NCI-H1417 treated with DMSO at 0.1 percent for 48 hours (cell line): ENCODE measurements around the gene ZNF512.
"Not testable (repeated sequence)": the region's sequence is repeated elsewhere in the genome, so short reads cannot be mapped to it uniquely, and the experiment has no call there.

Source experiments
- DNase-seq: peaks from one replicate; lab custom pipeline; 2025; lab: John Stamatoyannopoulos, UW

The ZNF512 gene, protein sequence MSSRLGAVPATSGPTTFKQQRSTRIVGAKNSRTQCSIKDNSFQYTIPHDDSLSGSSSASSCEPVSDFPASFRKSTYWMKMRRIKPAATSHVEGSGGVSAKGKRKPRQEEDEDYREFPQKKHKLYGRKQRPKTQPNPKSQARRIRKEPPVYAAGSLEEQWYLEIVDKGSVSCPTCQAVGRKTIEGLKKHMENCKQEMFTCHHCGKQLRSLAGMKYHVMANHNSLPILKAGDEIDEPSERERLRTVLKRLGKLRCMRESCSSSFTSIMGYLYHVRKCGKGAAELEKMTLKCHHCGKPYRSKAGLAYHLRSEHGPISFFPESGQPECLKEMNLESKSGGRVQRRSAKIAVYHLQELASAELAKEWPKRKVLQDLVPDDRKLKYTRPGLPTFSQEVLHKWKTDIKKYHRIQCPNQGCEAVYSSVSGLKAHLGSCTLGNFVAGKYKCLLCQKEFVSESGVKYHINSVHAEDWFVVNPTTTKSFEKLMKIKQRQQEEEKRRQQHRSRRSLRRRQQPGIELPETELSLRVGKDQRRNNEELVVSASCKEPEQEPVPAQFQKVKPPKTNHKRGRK

DNA sequence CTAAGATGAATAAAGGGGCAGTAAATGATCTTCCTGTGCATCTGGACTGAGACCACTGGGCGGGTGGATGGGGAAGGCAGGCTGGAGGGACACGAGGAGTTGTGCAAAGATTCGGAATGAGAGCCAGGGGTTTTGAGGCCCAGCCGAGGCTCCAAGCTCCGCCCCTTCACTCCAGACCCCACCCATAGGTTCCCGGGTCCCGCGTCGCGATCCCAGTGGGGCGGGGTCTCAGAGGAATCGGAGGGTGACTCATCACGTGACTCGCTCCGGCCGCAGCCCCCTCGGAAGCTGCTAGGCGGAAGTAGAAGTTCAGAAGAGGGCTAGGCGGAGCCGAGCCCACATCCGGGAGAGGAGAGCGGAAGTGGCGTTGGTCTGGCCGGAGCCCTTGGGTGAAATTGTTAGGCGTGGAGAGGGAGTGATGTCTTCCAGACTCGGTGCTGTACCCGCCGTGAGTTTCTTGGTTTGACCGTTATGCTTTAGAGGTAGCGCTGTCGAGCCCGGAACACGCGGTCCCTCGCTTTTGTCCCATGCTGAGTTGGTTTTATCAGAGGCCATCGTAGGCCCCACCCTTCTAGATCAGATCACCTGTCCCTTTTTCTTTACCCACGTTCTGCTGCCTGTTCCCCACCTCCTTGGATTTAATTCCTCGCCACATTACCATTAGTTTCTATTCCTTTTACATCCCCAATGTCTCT lies at the start of gene ZNF512:
ZNF512 (plus strand) TSS at position 348 of the 695 bp plus-strand sequence; CDS start at position 419, 71 bp downstream.
- peak; percentile 79 for DNase-seq

DNA sequence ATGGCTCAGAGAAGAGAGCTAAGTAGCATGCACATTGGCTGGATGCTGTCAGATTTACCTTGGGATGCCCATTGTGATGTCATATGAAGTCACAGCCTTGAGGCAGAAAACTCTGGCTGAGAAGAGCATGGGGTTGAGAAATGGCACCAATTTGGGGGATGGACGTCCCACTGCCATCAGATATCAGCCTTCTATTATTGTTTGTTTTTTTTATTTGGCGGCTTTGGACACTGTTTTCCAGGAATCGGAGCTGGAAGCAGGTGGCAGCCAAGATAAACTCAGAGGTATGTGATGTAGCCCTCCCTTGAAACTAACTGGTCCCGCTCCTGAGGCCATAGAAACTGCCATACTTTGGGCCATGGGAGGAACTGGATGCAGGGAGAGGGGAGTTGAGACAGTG lies 45.6 kb upstream of the ZNF512 start:
- no peak for DNase-seq

DNA sequence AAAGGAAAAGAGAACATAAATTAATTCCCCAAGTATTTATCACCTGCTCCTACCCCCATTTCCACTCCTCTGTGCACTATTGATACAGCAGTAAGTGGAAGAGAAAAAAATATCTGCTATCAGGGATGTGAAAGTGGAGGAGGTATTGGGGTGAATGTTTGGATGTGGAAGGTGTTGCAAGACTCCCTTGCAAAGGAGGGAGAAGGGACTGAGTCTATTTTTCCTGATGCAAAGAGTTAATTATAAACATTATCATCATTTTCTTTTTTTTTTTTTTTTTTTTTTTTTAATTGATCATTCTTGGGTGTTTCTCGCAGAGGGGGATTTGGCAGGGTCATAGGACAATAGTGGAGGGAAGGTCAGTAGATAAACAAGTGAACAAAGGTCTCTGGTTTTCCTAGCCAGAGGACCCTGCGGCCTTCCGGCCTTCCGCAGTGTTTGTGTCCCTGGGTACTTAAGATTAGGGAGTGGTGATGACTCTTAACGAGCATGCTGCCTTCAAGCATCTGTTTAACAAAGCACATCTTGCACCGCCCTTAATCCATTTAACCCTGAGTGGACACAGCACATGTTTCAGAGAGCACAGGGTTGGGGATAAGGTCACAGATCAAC lies 43.9 kb upstream of the ZNF512 start:
- DNase-seq, result not testable (repeated sequence)

- DNase-seq, result not testable (repeated sequence)
These were observed 43.2 kb upstream of the ZNF512 start for GRCh38 chr2:27539649-27540048.

DNA sequence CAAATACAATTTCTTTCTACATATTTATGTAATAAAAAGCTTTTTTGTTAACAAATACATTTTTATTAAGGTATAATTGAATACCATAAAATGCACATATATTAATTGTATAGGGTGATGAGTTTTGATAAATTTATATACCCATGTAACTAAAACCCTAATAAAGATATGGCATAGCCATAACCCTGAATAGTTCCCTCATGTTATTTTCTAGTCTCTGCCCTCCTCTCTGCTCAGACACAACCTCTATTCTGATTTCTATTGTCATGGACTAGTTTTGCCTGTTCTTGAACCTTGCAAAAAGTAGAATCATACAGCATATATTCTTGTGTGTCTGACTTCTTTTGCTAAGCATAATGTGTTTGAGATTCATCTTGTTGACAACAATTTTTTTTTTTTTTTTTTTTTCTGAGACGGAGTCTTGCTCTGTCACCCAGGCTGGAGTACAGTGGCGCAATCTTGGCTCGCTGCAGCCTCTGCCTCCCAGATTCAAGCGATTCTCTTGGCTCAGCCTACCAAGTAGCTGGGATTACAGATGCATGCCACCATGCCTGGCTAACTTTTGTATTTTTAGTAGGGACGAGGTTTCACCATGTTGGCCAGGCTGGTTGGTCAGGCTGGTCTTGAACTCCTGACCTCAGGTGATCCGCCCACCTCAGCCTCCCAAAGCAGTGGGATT lies 38.6 kb upstream of the ZNF512 start:
- DNase-seq, result no peak

GRCh38 chr2:27545348-27546141 lies 37.3 kb upstream of the ZNF512 start:
- no peak for DNase-seq

DNA sequence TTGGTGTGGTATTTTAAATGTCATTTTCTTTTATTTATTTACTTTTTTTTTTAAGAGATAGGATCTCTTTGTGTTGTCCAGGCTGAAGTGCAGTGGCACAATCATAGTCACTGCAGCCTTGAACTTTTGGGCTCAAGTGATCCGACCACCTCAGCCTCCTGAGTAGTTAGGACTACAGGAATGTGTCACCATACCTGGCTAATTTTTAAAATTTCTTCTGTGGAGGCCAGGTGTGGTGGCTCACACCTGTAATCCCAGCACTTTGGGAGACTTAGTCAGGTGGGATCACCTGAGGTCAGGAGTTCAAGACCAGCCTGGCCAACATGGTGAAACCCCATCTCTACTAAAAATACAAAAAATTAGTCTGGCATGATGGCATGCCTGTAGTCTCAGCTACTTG lies 33.5 kb upstream of the ZNF512 start:
- DNase-seq, result no peak

DNA sequence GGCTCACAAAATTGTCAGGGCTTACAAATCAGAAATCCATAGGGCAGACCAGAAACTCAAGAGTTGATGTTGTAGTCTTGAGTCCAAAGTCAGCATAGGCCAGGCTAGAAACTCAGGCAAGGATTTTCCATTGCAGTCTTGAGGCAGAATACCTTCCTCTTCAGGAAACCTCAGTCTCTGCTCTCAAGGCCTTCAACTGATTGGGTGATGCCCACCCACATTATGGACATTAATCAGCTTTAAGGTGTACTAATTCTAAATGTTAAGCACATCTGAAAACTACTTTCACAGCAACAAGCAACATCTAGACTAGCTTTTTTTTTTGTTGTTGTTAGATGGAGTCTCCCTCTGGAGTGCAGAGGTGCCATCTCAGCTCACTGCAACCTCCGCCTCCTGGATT lies 31.3 kb upstream of the ZNF512 start:
- DNase-seq, result no peak

DNA sequence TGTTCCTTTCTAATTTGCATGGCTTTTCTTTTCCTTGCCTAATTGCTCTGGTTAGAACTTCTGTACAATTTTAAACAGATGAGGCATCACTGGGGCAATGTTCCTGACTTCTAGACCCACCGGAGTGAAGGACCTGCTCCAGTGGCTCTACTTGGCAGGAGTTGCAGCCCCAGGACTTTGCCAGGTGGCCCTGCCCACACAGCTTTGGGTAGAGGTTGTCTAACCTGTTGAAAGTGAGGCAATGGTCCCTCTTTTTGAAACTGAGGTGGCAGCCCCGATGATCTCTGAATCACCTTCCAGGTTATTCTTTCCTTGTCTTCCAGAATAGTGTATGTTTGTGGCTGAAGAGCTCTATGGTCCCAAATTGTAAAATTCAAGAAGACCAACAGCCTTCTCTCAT lies 29.9 kb upstream of the ZNF512 start:
- no peak for DNase-seq

GRCh38 chr2:27554451-27554850 lies 28.4 kb upstream of the ZNF512 start:
- not testable (repeated sequence) for DNase-seq

DNA sequence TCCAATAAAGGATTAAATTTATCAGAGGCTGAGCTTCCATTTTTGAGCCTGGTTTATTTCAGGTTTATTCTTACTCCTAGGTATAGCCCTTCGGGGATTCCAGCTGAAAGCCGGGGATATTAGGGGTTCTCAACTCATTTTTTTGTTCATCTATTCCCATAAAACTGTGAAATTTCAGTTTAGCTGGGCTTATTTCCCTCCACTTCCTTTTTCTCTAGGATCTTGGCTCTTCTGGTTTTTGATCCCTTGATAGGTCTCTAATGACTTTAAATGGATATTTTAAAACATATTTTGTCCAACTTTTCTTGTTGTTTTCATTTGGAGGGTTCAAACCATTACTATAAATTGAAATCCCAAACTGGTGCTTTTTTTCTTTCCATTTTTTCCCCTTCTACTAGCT lies 23.6 kb upstream of the ZNF512 start:
- no peak for DNase-seq

DNA sequence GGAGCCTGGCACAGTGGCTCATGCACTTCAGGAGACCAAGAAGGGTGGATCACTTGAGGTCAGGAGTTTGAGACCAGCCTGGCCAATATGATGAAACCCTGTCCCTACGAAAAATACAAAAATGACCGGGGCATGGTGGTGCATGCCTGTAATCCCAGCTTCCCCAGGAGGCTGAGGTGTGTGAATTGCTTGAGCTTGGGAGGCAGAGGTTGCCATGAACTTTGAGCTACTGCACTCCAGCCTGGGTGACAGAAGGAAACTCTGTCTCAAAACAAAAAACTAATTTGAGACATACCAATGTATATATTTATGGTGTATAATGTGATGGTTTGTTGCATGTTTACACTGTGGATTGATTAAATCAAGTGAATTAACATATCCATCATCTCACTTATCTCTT lies 21.8 kb upstream of the ZNF512 start:
- DNase-seq, result no peak

GRCh38 chr2:27566628-27567027 lies 16.2 kb upstream of the ZNF512 start:
- DNase-seq, result no peak

- no peak for DNase-seq
These were observed 13.4 kb upstream of the ZNF512 start for GRCh38 chr2:27569398-27569797.

DNA sequence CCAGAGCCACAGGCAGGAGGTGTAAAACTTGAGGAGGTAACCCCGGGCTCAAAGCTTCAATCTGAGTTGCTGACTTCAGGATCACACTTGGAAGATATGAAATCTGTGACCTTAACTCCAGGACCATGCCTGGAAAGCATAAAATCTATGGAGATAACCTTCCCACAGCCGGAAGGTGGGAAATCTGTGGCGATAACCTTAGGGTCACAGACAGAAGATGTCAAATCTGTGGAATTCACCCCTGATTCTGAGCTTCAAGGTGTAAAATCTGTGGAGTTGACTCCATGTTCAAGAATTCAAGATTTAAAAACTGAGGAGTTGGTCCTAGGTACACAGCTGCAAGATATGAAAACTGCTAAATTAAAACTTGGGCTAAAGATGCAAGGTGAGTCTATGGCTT lies 11.6 kb upstream of the ZNF512 start:
- no peak for DNase-seq

GRCh38 chr2:27571681-27572080 lies 11.2 kb upstream of the ZNF512 start:
- DNase-seq, result no peak

DNA sequence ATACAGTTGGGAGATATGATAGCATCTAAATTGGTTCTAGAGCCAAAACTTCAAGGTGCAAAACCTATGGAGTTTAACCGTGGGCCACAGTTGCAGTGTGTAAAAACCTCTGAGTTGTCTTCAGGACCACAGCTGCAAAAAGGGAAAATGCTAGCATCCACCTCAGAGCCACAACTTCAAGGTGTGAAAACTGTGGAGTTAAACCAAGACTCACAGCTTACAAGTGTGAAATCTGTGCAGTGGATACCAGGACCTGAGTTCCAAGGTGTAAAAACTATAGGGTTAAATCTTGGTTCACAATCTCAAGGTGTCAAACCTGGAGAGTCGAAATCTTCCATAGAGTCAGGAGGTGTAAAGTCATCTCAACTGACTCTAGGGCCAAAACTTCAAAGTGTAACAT lies 10.4 kb upstream of the ZNF512 start:
- DNase-seq, result no peak

DNA sequence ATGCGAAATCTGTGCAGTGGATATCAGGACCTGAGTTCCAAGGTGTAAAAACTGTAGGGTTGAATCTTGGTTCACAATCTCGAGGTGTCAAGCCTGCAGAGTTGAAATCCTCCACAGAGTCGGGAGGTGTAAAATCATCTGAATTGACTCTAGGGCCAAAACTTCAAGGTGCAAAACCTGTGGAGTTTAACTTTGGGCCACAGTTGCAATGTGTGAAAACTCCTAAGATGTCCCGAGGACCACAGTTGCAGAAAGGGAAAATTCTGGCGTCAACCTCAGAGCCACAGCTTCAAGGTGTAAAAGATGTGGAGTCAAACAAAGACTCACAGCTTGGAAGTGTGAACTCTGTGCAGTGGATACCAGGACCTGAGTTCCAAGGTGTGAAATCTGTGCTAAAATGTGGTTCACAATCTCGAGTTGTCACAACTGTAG lies 9.8 kb upstream of the ZNF512 start:
- no peak for DNase-seq

DNA sequence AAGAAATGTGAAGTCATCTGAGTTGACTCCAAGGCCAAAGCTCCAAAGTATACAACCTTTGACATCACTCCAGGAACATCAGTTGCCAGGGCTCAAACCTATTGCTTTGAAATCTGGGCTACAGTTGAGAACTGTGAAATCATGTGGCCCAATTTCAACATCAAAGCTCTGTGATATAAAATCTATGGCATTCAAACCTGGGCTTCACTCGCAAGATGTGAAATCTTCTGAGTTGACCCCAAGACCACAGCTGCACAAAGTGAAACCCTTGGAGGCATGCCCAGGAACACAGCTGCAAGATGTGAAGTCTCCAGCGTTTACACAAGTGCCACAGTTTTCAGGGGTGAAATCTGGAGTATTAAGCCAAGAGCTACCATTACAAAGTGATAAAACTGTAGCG lies 9.4 kb upstream of the ZNF512 start:
- DNase-seq, result no peak

DNA sequence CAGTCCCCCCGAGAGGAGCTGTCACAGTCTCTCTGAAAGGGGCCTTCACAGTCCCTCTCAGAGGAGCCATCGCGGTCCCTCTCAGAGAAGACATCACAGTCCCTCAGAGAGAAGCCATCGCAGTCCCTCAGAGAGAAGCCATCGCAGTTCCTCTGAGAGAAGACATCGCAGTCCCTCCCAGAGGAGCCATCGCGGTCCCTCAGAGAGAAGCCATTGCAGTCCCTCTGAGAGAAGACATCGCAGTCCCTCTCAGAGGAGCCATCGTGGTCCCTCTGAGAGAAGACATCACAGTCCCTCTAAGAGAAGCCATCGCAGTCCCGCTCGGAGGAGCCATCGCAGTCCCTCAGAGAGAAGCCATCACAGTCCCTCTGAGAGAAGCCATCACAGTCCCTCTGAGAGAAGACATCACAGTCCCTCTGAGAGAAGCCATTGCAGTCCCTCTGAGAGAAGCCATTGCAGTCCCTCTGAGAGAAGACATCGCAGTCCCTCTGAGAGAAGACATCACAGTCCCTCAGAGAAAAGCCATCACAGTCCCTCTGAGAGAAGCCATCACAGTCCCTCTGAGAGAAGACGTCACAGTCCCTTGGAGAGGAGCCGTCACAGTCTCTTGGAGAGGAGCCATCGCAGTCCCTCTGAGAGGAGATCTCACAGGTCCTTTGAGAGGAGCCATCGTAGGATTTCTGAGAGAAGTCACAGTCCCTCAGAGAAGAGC lies 1.3 kb upstream of the ZNF512 start:
- no peak for DNase-seq
